Caco-2 (cell line): ENCODE data around the gene VAMP8. TPM values are rescaled to one million over a fixed set of nuclear protein-coding genes. Genes with fewer than 3 reads are reported as not detected.

Experiments
- BruUV-seq: library from RNA; stranded (reverse); fragments of 400-500 nt; replicated peaks from 2 replicates; lab custom pipeline; 2021; lab: Mats Ljungman, UMichigan
- CTCF ChIA-PET: fragments of 300-600 bp; sonication (Branson Sonifier 250); formaldehyde crosslinking; loops from one replicate; lab custom pipeline; 2022; ENCODE audit warnings: antibody characterized with exemption; lab: Charles Lee
- POLR2A ChIA-PET: fragments of 300-600 bp; sonication (Branson Sonifier 250); formaldehyde crosslinking; loops from one replicate; lab custom pipeline; 2022; ENCODE audit warnings: antibody characterized with exemption; lab: Charles Lee
- DNase-seq, 2 experiments: peaks; one replicate each; pipeline versions ENCODE4 v3.0.0 to v3.0.0-alpha.2; 2020 to 2022
- H3K27me3 ChIP-seq: replicated peaks from 2 replicates; pipeline ENCODE4 v1.6.0; 2011; ENCODE audit warnings: low read length; ENCODE audit not compliant: control insufficient read depth, insufficient read depth
- H3K36me3 ChIP-seq: 2 replicates; pipeline ENCODE4 v1.5.1; 2011; ENCODE audit warnings: low read length; ENCODE audit not compliant: control insufficient read depth, insufficient read depth
- H3K4me1 ChIP-seq: fragments of 250-450 bp; sonication (Bioruptor Pico); 2 replicates; pipeline ENCODE4 v1.5.1; 2020; ENCODE audit warnings: mild to moderate bottlenecking
- H3K4me3 ChIP-seq: 2 replicates; pipeline ENCODE4 v1.5.1; 2011; ENCODE audit warnings: low read depth, mild to moderate bottlenecking, control low read depth, low read length
- H3K9me3 ChIP-seq: fragments of 250-450 bp; sonication (Bioruptor Pico); 2 replicates; pipeline ENCODE4 v1.5.1; 2020; ENCODE audit warnings: mild to moderate bottlenecking, moderate library complexity
- H3K27ac Mint-ChIP-seq: one replicate; pipeline ENCODE4 v1.8.0; 2022; ENCODE audit warnings: mixed read lengths; ENCODE audit not compliant: unreplicated experiment
- H3K27me3 Mint-ChIP-seq: one replicate; pipeline ENCODE4 v1.8.0; 2022; ENCODE audit warnings: mixed read lengths; ENCODE audit not compliant: insufficient read depth, unreplicated experiment
- H3K36me3 Mint-ChIP-seq: one replicate; pipeline ENCODE4 v1.8.0; 2022; ENCODE audit warnings: mild to moderate bottlenecking, mixed read lengths; ENCODE audit not compliant: insufficient read depth, unreplicated experiment
- H3K4me1 Mint-ChIP-seq: one replicate; pipeline ENCODE4 v1.8.0; 2022; ENCODE audit warnings: low read depth, mixed read lengths; ENCODE audit not compliant: unreplicated experiment
- H3K4me3 Mint-ChIP-seq: one replicate; pipeline ENCODE4 v1.8.0; 2022; ENCODE audit warnings: mild to moderate bottlenecking, moderate library complexity, mixed read lengths; ENCODE audit not compliant: unreplicated experiment
- H3K9me3 Mint-ChIP-seq: one replicate; pipeline ENCODE4 v1.8.0; 2022; ENCODE audit warnings: mixed read lengths; ENCODE audit not compliant: unreplicated experiment
- CTCF ChIP-seq, 2 experiments: fragments of 200-600 bp in 1 of 2; IDR thresholded peaks; 1 replicate in 1 of 2; 2 replicates in 1 of 2; pipeline versions ENCODE4 v1.5.1 to v1.8.0; 2011 to 2022; ENCODE audit warnings: antibody characterized with exemption in 1 of 2, control low read depth in 1 of 2, inconsistent platforms in 1 of 2, low read depth in 1 of 2, low read length in 1 of 2, mild to moderate bottlenecking in 1 of 2, moderate library complexity in 1 of 2; ENCODE audit not compliant: insufficient read depth in 1 of 2, severe bottlenecking in 1 of 2, unreplicated experiment in 1 of 2
- intact Hi-C: fragments of 100-400 bp; cut with micrococcal nuclease; formaldehyde crosslinking; loops from one replicate; pipeline ENCODE4 v1.10.0; 2022; ENCODE audit not compliant: unreplicated experiment
- total RNA-seq: library from RNA; stranded (reverse); gene quantifications from 2 replicates; pipeline ENCODE4 v1.2.3, GENCODE V29; 2022

The VAMP8 gene
- total RNA-seq, 1 experiment from 2014 or later = 85.5 TPM

GRCh38 chr2:85588645-85589044 lies 11.3 kb downstream of the VAMP8 start:
- POLR2A ChIA-PET = no interaction called here
- CTCF ChIA-PET = no interaction called here
- H3K27ac Mint-ChIP-seq = no peak overlapping the region

DNA sequence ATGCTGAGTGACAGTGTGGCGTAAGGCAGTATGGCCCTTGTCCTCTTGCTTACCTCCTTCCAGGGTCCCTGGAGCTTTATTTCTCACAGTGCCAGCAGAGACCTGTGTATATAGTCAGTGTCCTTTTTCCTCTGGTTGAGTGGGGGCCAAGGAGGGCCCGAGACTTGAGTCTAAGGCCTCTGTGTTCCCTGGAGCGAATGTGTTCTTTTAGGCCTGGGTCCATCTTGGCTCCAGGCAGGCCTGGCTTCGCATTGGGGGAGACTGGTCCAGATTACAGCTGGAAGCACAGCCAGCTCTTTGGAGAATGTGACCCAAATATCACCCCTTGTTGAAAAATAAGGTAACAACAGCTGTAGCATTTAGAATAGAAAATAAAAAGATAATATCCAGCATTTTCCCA lies 11.8 kb downstream of the VAMP8 start:
- ChIA-PET POLR2A (no interaction called here), CTCF (no interaction called here)
- Histone ChIP-seq H3K36me3 (no peaks in the 10 kb centered on the region), H3K9me3 (no peaks in the 10 kb centered on the region), H3K27me3 (no peaks in the 10 kb centered on the region), H3K4me1 (peaks cover 29% of the 10 kb centered on the region), H3K4me3 (no peak overlapping the region)
- BruUV-seq = no TSS peak
- Mint-ChIP-seq H3K27me3 (peaks cover 10% of the 10 kb centered on the region), H3K4me1 (peaks cover 50% of the 10 kb centered on the region), H3K9me3 (no peaks in the 10 kb centered on the region), H3K27ac (no peak overlapping the region), H3K4me3 (no peak overlapping the region), H3K36me3 (peaks cover 17% of the 10 kb centered on the region)
- no peak for TF ChIP-seq CTCF (IDR thresholded peaks at IDR 0.05; ENCODE audit: insufficient read depth in 1 of 2, low read depth in 1 of 2, low read length in 1 of 2, severe bottlenecking in 1 of 2, unreplicated experiment in 1 of 2)
- intact Hi-C loops = no loop called here
- DNase-seq = no peak

More at GRCh38 chr2:85588645-85589044, 11.3 kb downstream of the VAMP8 start:
- TF ChIP-seq CTCF (IDR thresholded peaks at IDR 0.05; ENCODE audit: insufficient read depth in 1 of 2, low read depth in 1 of 2, low read length in 1 of 2, severe bottlenecking in 1 of 2, unreplicated experiment in 1 of 2) = no peak
- no TSS peak for BruUV-seq
- intact Hi-C loops = no loop called here
- H3K4me1 Mint-ChIP-seq = peaks cover 46% of the 10 kb centered on the region
- peaks cover 17% of the 10 kb centered on the region for H3K36me3 Mint-ChIP-seq
- Histone ChIP-seq H3K4me3 (no peak overlapping the region), H3K4me1 (peaks cover 32% of the 10 kb centered on the region), H3K27me3 (no peaks in the 10 kb centered on the region), H3K9me3 (no peaks in the 10 kb centered on the region), H3K36me3 (no peaks in the 10 kb centered on the region)
- DNase-seq = no peak
- H3K27me3 Mint-ChIP-seq = peaks cover 10% of the 10 kb centered on the region
- no peaks in the 10 kb centered on the region for H3K9me3 Mint-ChIP-seq
- H3K4me3 Mint-ChIP-seq = no peak overlapping the region

GRCh38 chr2:85589982-85590791 lies 12.8 kb downstream of the VAMP8 start:
- Mint-ChIP-seq H3K27ac (peak overlapping the region; percentile 34), H3K4me1 (peaks cover 52% of the 10 kb centered on the region), H3K27me3 (peaks cover 10% of the 10 kb centered on the region), H3K4me3 (no peak overlapping the region), H3K9me3 (no peaks in the 10 kb centered on the region), H3K36me3 (peaks cover 13% of the 10 kb centered on the region)
- POLR2A ChIA-PET = interaction anchor here (0.8 to 1.4 kb wide), 3 partner anchors 15 to 38 kb away, joined by 3 read pairs; partner anchors contain the start of gene C2orf68
- Histone ChIP-seq H3K27me3 (no peaks in the 10 kb centered on the region), H3K36me3 (no peaks in the 10 kb centered on the region), H3K9me3 (no peaks in the 10 kb centered on the region), H3K4me1 (peaks cover 30% of the 10 kb centered on the region), H3K4me3 (no peak overlapping the region)
- no peak for DNase-seq
- TF ChIP-seq CTCF (IDR thresholded peaks at IDR 0.05; ENCODE audit: insufficient read depth in 1 of 2, low read depth in 1 of 2, low read length in 1 of 2, severe bottlenecking in 1 of 2, unreplicated experiment in 1 of 2) = no peak
- BruUV-seq = no TSS peak
- CTCF ChIA-PET = interaction anchor here (0.6 to 1.0 kb wide), 2 partner anchors 38 kb away, joined by 3 read pairs; no protein-coding TSS in a partner anchor
- intact Hi-C loops = no loop called here
